ENCODE measurements around the gene KDM3B. TPM values are rescaled to one million over a fixed set of nuclear protein-coding genes. Genes with fewer than 3 reads are reported as not detected.

Gene KDM3B
- total and polyA plus RNA-seq, 9 of the 15 experiments (the other 6 are each of a cell fraction or from before 2014, with no cell fraction given): 13.8 to 62.8 (median 41.9) TPM

DNA sequence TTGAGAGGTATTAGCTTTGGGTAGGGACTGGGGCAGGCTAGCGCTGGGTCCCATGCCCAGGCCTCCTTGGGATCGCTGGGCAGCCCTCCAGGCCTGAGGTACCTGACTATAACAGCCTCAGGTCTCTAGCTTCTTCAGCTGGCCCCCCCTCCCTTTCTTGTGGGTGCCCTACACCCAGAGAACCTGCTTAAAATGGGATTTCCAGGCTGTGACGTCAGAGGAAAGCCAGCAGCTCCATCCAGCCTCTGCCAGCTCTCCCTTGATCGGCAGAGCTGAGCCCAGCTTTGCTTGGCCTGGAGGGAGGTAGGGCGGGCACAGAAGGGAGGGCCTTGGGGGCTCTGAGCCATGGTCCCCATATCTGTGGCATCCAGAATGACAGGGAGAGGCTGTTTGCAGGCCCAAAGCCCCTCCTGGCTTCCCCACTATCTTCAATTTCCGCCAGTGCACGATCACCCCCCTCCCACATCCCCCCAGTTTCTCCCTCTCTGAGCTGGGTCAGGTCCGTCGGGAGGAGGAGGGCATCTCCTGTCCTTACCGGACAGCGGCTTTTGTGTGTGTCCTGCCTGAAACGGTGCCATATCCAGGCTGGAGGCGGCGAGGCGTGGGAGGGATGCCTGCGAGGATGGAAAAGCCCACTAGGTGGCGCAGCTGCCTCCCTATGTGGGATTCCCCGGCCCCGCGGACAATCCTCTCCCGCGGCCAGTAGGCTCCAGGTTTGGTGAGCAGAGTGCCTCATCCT, 97.2 kb downstream of the KDM3B start (continued):
- TF ChIP-seq ZFP36 (IDR thresholded peaks at IDR 0.05; ENCODE audit: low read depth, low read length, partially characterized antibody): no peak
- no peak for TF ChIP-seq RBM39 (optimal IDR thresholded peaks at IDR 0.05; ENCODE audit: low read depth, low read length)
- TF ChIP-seq, protein P1, sequence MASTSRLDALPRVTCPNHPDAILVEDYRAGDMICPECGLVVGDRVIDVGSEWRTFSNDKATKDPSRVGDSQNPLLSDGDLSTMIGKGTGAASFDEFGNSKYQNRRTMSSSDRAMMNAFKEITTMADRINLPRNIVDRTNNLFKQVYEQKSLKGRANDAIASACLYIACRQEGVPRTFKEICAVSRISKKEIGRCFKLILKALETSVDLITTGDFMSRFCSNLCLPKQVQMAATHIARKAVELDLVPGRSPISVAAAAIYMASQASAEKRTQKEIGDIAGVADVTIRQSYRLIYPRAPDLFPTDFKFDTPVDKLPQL (IDR thresholded peaks at IDR 0.05; ENCODE audit: extremely low read depth, insufficient read length): no peak
- no peak for TF ChIP-seq DPF2 (IDR thresholded peaks at IDR 0.05)
- TF ChIP-seq DACH1 (IDR thresholded peaks at IDR 0.05; ENCODE audit: partially characterized antibody): no peak
- TF ChIP-seq ZBTB1 (CRISPR knock-in tag; IDR thresholded peaks at IDR 0.05; ENCODE audit: borderline replicate concordance, low read depth): no peak
- no peak for TF ChIP-seq HMGN3 (IDR thresholded peaks at IDR 0.05; ENCODE audit: borderline replicate concordance, extremely low read depth, insufficient read length, low read depth, low read length)
- TF ChIP-seq, protein P2, sequence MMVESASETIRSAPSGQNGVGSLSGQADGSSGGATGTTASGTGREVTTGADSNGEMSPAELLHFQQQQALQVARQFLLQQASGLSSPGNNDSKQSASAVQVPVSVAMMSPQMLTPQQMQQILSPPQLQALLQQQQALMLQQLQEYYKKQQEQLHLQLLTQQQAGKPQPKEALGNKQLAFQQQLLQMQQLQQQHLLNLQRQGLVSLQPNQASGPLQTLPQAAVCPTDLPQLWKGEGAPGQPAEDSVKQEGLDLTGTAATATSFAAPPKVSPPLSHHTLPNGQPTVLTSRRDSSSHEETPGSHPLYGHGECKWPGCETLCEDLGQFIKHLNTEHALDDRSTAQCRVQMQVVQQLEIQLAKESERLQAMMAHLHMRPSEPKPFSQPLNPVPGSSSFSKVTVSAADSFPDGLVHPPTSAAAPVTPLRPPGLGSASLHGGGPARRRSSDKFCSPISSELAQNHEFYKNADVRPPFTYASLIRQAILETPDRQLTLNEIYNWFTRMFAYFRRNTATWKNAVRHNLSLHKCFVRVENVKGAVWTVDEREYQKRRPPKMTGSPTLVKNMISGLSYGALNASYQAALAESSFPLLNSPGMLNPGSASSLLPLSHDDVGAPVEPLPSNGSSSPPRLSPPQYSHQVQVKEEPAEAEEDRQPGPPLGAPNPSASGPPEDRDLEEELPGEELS (CRISPR knock-in tag; IDR thresholded peaks at IDR 0.05; ENCODE audit: borderline replicate concordance): 0 out of 2 replicates have a peak, but pooled peaks have one; percentile 23
- TF ChIP-seq NR2F6 (CRISPR knock-in tag; IDR thresholded peaks at IDR 0.05): no peak
- no peak for TF ChIP-seq RBM34 (IDR thresholded peaks at IDR 0.05; ENCODE audit: borderline replicate concordance, insufficient read depth, low read length)
- no peak for TF ChIP-seq ZNF232 (CRISPR knock-in tag; IDR thresholded peaks at IDR 0.05)
- TF ChIP-seq RFX5 (IDR thresholded peaks at IDR 0.05; ENCODE audit: low read depth, low read length): no peak
- no peak for TF ChIP-seq RHOXF2B (CRISPR knock-in tag; conservative IDR thresholded peaks at IDR 0.05)
- no peak for TF ChIP-seq RFX7 (CRISPR knock-in tag; IDR thresholded peaks at IDR 0.05)
- TF ChIP-seq, protein P3, sequence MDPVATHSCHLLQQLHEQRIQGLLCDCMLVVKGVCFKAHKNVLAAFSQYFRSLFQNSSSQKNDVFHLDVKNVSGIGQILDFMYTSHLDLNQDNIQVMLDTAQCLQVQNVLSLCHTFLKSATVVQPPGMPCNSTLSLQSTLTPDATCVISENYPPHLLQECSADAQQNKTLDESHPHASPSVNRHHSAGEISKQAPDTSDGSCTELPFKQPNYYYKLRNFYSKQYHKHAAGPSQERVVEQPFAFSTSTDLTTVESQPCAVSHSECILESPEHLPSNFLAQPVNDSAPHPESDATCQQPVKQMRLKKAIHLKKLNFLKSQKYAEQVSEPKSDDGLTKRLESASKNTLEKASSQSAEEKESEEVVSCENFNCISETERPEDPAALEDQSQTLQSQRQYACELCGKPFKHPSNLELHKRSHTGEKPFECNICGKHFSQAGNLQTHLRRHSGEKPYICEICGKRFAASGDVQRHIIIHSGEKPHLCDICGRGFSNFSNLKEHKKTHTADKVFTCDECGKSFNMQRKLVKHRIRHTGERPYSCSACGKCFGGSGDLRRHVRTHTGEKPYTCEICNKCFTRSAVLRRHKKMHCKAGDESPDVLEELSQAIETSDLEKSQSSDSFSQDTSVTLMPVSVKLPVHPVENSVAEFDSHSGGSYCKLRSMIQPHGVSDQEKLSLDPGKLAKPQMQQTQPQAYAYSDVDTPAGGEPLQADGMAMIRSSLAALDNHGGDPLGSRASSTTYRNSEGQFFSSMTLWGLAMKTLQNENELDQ (CRISPR knock-in tag; IDR thresholded peaks at IDR 0.05; ENCODE audit: borderline replicate concordance): no peak
- no peak for TF ChIP-seq TCF3 (CRISPR knock-in tag; IDR thresholded peaks at IDR 0.05)
- peak; percentile 53; the same call in 1 of the 2 replicates for TF ChIP-seq SP1 (CRISPR knock-in tag; IDR thresholded peaks at IDR 0.05)
- 0 out of 2 replicates have a peak, but pooled peaks have one; percentile 4 for TF ChIP-seq ZSCAN32 (CRISPR knock-in tag; IDR thresholded peaks at IDR 0.05)
